Cardiac fibroblast (primary cell): Measurements from ENCODE around the gene CYFIP1.

Source experiments
- DNase-seq, 2 donors: peaks; one replicate each; pipeline versions ENCODE4 v3.0.0 to v3.0.0-alpha.2; 2010; ENCODE audit warnings: low read depth in 2 of 2
- H3K4me3 ChIP-seq, 2 donors: replicated peaks in 1 of 2; 1 replicate in 1 of 2; 2 replicates in 1 of 2; pipeline ENCODE4 v1.5.1; 2011; ENCODE audit warnings: low read depth in 2 of 2, low read length in 2 of 2, mild to moderate bottlenecking in 2 of 2, moderate library complexity in 1 of 2
- CTCF ChIP-seq: IDR thresholded peaks from one replicate; pipeline ENCODE4 v1.5.1; 2011; ENCODE audit warnings: low read depth, mild to moderate bottlenecking, low read length, inconsistent platforms

Gene CYFIP1

GRCh38 chr15:22893881-22894280, 86.3 kb downstream of the CYFIP1 start:
- H3K4me3 ChIP-seq: no peak overlapping the region
- TF ChIP-seq CTCF: no peak
- no peak for DNase-seq

- TF ChIP-seq CTCF: no peak
- no peak overlapping the region for H3K4me3 ChIP-seq
- no peak for DNase-seq
These were observed 87.1 kb downstream of the CYFIP1 start for GRCh38 chr15:22893081-22893480.

GRCh38 chr15:22892333-22892732, 87.8 kb downstream of the CYFIP1 start:
- DNase-seq: no peak
- H3K4me3 ChIP-seq: no peak overlapping the region
- no peak for TF ChIP-seq CTCF

- H3K4me3 ChIP-seq: no peak overlapping the region
- no peak for TF ChIP-seq CTCF
- no peak for DNase-seq
These were observed 88.5 kb downstream of the CYFIP1 start for GRCh38 chr15:22891426-22892210.

- DNase-seq: no peak
- H3K4me3 ChIP-seq: no peak overlapping the region
- no peak for TF ChIP-seq CTCF
These were observed 89.9 kb downstream of the CYFIP1 start for GRCh38 chr15:22890296-22890695.

GRCh38 chr15:22889146-22889818, 90.9 kb downstream of the CYFIP1 start:
- no peak overlapping the region for H3K4me3 ChIP-seq
- no peak for TF ChIP-seq CTCF
- no peak for DNase-seq
